Activated CD8-positive, alpha-beta memory T cell treated with anti-CD3 and anti-CD28 coated beads for 48 hours (primary cell): ENCODE measurements around the gene SKAP1.
"Not testable (repeated sequence)": the region's sequence is repeated elsewhere in the genome, so short reads cannot be mapped to it uniquely, and the experiment has no call there.

Experiments
- DNase-seq, 3 experiments: peaks; one replicate each; pipeline ENCODE4 v3.0.0-alpha.2; 2020; ENCODE audit warnings: low read depth in 2 of 3, low spot score in 2 of 3

SKAP1 gene

GRCh38 chr17:48247038-48247437, 183.0 kb downstream of the SKAP1 start:
- DNase-seq = no peak

- no peak for DNase-seq
Observed at GRCh38 chr17:48246612-48247011, 183.4 kb downstream of the SKAP1 start.

GRCh38 chr17:48245465-48246033, 184.5 kb downstream of the SKAP1 start:
- DNase-seq = not testable (repeated sequence)

GRCh38 chr17:48244814-48245213, 185.2 kb downstream of the SKAP1 start:
- DNase-seq = no peak

- no peak for DNase-seq
Observed at GRCh38 chr17:48244121-48244711, 185.8 kb downstream of the SKAP1 start.

- no peak for DNase-seq
Observed at GRCh38 chr17:48241770-48242497, 188.1 kb downstream of the SKAP1 start.

GRCh38 chr17:48241131-48241591, 188.9 kb downstream of the SKAP1 start:
- DNase-seq = no peak

GRCh38 chr17:48240562-48241130, 189.4 kb downstream of the SKAP1 start:
- DNase-seq = no peak

GRCh38 chr17:48240122-48240521, 189.9 kb downstream of the SKAP1 start:
- DNase-seq = no peak

- DNase-seq = no peak
Observed at GRCh38 chr17:48239603-48239995, 190.4 kb downstream of the SKAP1 start.

- DNase-seq = no peak
Observed at GRCh38 chr17:48238933-48239602, 190.9 kb downstream of the SKAP1 start.

- no peak for DNase-seq
Observed at GRCh38 chr17:48237456-48237855, 192.6 kb downstream of the SKAP1 start.

GRCh38 chr17:48236681-48237134, 193.3 kb downstream of the SKAP1 start:
- no peak for DNase-seq

GRCh38 chr17:48234922-48235321, 195.1 kb downstream of the SKAP1 start:
- DNase-seq = no peak

GRCh38 chr17:48231995-48232959, 197.7 kb downstream of the SKAP1 start:
- DNase-seq = no peak

GRCh38 chr17:48229936-48230335, 200.1 kb downstream of the SKAP1 start:
- no peak for DNase-seq

GRCh38 chr17:48228720-48229119, 201.3 kb downstream of the SKAP1 start:
- no peak for DNase-seq

GRCh38 chr17:48225725-48226567, 204.1 kb downstream of the SKAP1 start:
- no peak for DNase-seq

- no peak for DNase-seq
Observed at GRCh38 chr17:48223945-48224344, 206.1 kb downstream of the SKAP1 start.
